GM10248 (cell line): ENCODE results near the gene DYNC2H1.
"Not testable (repeated sequence)": the region's sequence is repeated elsewhere in the genome, so short reads cannot be mapped to it uniquely, and the experiment has no call there.

Experiments used
- CTCF ChIA-PET: fragments of 300-600 bp; sonication (Branson Sonifier 250); formaldehyde crosslinking; extraction: SDS; loops from one replicate; lab custom pipeline; 2021; ENCODE audit warnings: antibody characterized with exemption; lab: Yijun Ruan, JAX
- POLR2A ChIA-PET: fragments of 350-650 bp; sonication (Branson Sonifier 250); formaldehyde crosslinking; extraction: SDS; loops from one replicate; lab custom pipeline; 2020; ENCODE audit warnings: antibody characterized with exemption; lab: Yijun Ruan, JAX
- DNase-seq: peaks from one replicate; pipeline ENCODE4 v3.0.0; 2012; ENCODE audit errors: extremely low spot score
- CTCF ChIP-seq: IDR thresholded peaks from 2 replicates; pipeline ENCODE4 v1.5.1; 2012; ENCODE audit warnings: mild to moderate bottlenecking, low read depth; ENCODE audit errors: extremely low read depth, missing control alignments, control extremely low read depth

DYNC2H1 gene

GRCh38 chr11:103112364-103112763 lies 3.1 kb downstream of the DYNC2H1 start:
- CTCF ChIA-PET: interaction anchor here (0.8 to 1.9 kb wide), 3 partner anchors 12 to 76 kb away, joined by 3 to 5 read pairs (median 4); no protein-coding TSS in a partner anchor
- no peak for DNase-seq
- no peak for TF ChIP-seq CTCF
- POLR2A ChIA-PET: no interaction called here

- no peak for TF ChIP-seq CTCF
- ChIA-PET CTCF (no interaction called here), POLR2A (no interaction called here)
- no peak for DNase-seq
These were observed 5.6 kb downstream of the DYNC2H1 start for GRCh38 chr11:103114836-103115235.

- TF ChIP-seq CTCF: no peak
- DNase-seq: no peak
- ChIA-PET POLR2A (no interaction called here), CTCF (no interaction called here)
These were observed 16.2 kb downstream of the DYNC2H1 start for GRCh38 chr11:103125462-103125861.

GRCh38 chr11:103141986-103142385 lies 32.8 kb downstream of the DYNC2H1 start:
- POLR2A ChIA-PET, CTCF ChIA-PET, DNase-seq: not testable (repeated sequence)

GRCh38 chr11:103147627-103148026 lies 38.4 kb downstream of the DYNC2H1 start:
- CTCF ChIA-PET: no interaction called here
- POLR2A ChIA-PET: no interaction called here
- DNase-seq: no peak
- no peak for TF ChIP-seq CTCF

GRCh38 chr11:103157542-103157941 lies 48.3 kb downstream of the DYNC2H1 start:
- no peak for TF ChIP-seq CTCF
- ChIA-PET POLR2A (no interaction called here), CTCF (interaction anchor here (0.6 to 1.4 kb wide), 3 partner anchors 8 to 50 kb away, joined by 3 read pairs; no protein-coding TSS in a partner anchor)
- no peak for DNase-seq

GRCh38 chr11:103164093-103164796 lies 55.0 kb downstream of the DYNC2H1 start:
- TF ChIP-seq CTCF: no peak
- DNase-seq: no peak
- POLR2A ChIA-PET: no interaction called here
- CTCF ChIA-PET: interaction anchor here (3.7 kb wide), 1 partner anchor 8 kb away, joined by 16 read pairs; no protein-coding TSS in a partner anchor
